ENCODE measurements around the gene CHIA. TPM values are rescaled to one million over a fixed set of nuclear protein-coding genes. Genes with fewer than 3 reads are reported as not detected.

The CHIA gene
- total RNA-seq, 1 donor = not detected

- Histone ChIP-seq H4K20me1 (ENCODE audit: insufficient read depth, low read length) (no peaks in the 10 kb centered on the region), H3K27me3 (ENCODE audit: insufficient read depth, low read length) (peaks cover 4% of the 10 kb centered on the region), H3K27ac (ENCODE audit: low read depth, low read length) (no peak overlapping the region), H3K79me2 (ENCODE audit: insufficient read depth, low read length) (no peaks in the 10 kb centered on the region), H3K4me2 (ENCODE audit: insufficient read depth, low read length) (peak overlapping the region; percentile 94), H2AFZ (ENCODE audit: low read length) (peak overlapping the region; percentile 98), H3K4me1 (ENCODE audit: insufficient read depth, low read length) (peaks cover 3% of the 10 kb centered on the region), H3K4me3 (ENCODE audit: insufficient read depth, low read length) (peak overlapping the region; percentile 75), H3K9me3 (ENCODE audit: low read depth, low read length) (no peaks in the 10 kb centered on the region), H3K36me3 (ENCODE audit: insufficient read depth, low read length) (no peaks in the 10 kb centered on the region)
- no peak for DNase-seq (ENCODE audit: insufficient read length, low spot score, missing footprints)
- TF ChIP-seq, protein P1, sequence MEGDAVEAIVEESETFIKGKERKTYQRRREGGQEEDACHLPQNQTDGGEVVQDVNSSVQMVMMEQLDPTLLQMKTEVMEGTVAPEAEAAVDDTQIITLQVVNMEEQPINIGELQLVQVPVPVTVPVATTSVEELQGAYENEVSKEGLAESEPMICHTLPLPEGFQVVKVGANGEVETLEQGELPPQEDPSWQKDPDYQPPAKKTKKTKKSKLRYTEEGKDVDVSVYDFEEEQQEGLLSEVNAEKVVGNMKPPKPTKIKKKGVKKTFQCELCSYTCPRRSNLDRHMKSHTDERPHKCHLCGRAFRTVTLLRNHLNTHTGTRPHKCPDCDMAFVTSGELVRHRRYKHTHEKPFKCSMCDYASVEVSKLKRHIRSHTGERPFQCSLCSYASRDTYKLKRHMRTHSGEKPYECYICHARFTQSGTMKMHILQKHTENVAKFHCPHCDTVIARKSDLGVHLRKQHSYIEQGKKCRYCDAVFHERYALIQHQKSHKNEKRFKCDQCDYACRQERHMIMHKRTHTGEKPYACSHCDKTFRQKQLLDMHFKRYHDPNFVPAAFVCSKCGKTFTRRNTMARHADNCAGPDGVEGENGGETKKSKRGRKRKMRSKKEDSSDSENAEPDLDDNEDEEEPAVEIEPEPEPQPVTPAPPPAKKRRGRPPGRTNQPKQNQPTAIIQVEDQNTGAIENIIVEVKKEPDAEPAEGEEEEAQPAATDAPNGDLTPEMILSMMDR (IDR thresholded peaks at IDR 0.05; ENCODE audit: extremely low read depth, low read depth, low read length) = no peak
These were observed 56.4 kb downstream of the CHIA start for GRCh38 chr1:111347026-111347425.

DNA sequence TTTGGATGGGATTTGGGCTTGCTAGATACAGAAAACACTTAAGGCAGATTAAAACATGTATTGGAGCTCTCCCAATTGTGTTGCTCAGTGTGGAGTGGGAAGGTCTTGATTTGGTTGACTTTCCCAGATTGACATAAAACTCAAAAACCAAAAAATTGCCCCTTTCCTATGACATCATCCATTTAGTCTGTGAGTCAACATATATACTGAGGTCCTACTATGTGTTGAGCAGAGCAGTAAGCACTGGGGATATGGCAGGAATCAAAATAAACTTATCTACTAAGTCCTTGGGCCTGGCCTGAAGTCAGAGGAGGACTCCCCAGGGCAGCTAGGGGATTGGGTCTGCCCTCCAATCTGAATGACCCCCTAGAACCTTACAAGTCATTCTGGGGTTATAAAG is 61.0 kb downstream of the CHIA start:
- no peak overlapping the region for H2AFZ ChIP-seq (ENCODE audit: low read length)
- no peak for DNase-seq (ENCODE audit: insufficient read length, low spot score, missing footprints)
- no peak overlapping the region for H3K27ac ChIP-seq (ENCODE audit: low read depth, low read length)
- no peaks in the 10 kb centered on the region for H3K79me2 ChIP-seq (ENCODE audit: insufficient read depth, low read length)
- H3K9me3 ChIP-seq (ENCODE audit: low read depth, low read length) = no peaks in the 10 kb centered on the region
- TF ChIP-seq, protein P1 (IDR thresholded peaks at IDR 0.05; ENCODE audit: extremely low read depth, low read depth, low read length) = no peak
- no peaks in the 10 kb centered on the region for H3K36me3 ChIP-seq (ENCODE audit: insufficient read depth, low read length)
- no peak overlapping the region for H3K4me3 ChIP-seq (ENCODE audit: insufficient read depth, low read length)
- peaks cover 3% of the 10 kb centered on the region for H3K27me3 ChIP-seq (ENCODE audit: insufficient read depth, low read length)
- H3K4me2 ChIP-seq (ENCODE audit: insufficient read depth, low read length) = no peak overlapping the region
- no peaks in the 10 kb centered on the region for H4K20me1 ChIP-seq (ENCODE audit: insufficient read depth, low read length)
- H3K4me1 ChIP-seq (ENCODE audit: insufficient read depth, low read length) = peaks cover under 1% of the 10 kb centered on the region

DNA sequence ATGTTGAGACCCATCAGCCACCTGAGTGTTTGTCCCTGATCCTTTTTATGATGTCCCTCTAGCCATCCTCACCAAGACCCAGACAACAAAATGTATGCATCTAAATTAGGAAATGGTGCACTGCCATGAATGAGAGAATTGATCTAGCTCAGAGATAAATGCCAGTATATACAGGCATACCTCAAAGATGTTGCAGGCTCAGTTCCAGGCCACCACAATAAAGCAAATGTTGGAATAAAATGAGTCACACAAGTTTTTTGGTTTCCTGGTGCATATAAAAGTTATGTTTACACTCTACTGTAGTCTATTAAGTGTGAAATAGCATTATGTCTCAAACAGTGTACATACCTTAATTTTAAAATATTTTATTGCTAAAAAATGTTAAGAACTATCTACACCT is 63.9 kb downstream of the CHIA start:
- H3K4me2 ChIP-seq (ENCODE audit: insufficient read depth, low read length) = no peak overlapping the region
- no peaks in the 10 kb centered on the region for H3K79me2 ChIP-seq (ENCODE audit: insufficient read depth, low read length)
- peaks cover 6% of the 10 kb centered on the region for H3K27me3 ChIP-seq (ENCODE audit: insufficient read depth, low read length)
- H2AFZ ChIP-seq (ENCODE audit: low read length) = no peak overlapping the region
- no peaks in the 10 kb centered on the region for H3K9me3 ChIP-seq (ENCODE audit: low read depth, low read length)
- TF ChIP-seq, protein P1 (IDR thresholded peaks at IDR 0.05; ENCODE audit: extremely low read depth, low read depth, low read length) = no peak
- H3K36me3 ChIP-seq (ENCODE audit: insufficient read depth, low read length) = no peaks in the 10 kb centered on the region
- no peaks in the 10 kb centered on the region for H4K20me1 ChIP-seq (ENCODE audit: insufficient read depth, low read length)
- H3K4me3 ChIP-seq (ENCODE audit: insufficient read depth, low read length) = no peak overlapping the region
- H3K4me1 ChIP-seq (ENCODE audit: insufficient read depth, low read length) = no peaks in the 10 kb centered on the region
- H3K27ac ChIP-seq (ENCODE audit: low read depth, low read length) = no peak overlapping the region
- no peak for DNase-seq (ENCODE audit: insufficient read length, low spot score, missing footprints)

GRCh38 chr1:111358964-111359363 is 68.3 kb downstream of the CHIA start:
- DNase-seq (ENCODE audit: insufficient read length, low spot score, missing footprints) = no peak
- Histone ChIP-seq H3K4me1 (ENCODE audit: insufficient read depth, low read length) (no peaks in the 10 kb centered on the region), H3K36me3 (ENCODE audit: insufficient read depth, low read length) (no peaks in the 10 kb centered on the region), H3K27me3 (ENCODE audit: insufficient read depth, low read length) (peaks cover 7% of the 10 kb centered on the region), H3K9me3 (ENCODE audit: low read depth, low read length) (no peaks in the 10 kb centered on the region), H3K4me3 (ENCODE audit: insufficient read depth, low read length) (no peak overlapping the region), H3K79me2 (ENCODE audit: insufficient read depth, low read length) (no peaks in the 10 kb centered on the region), H2AFZ (ENCODE audit: low read length) (no peak overlapping the region), H3K4me2 (ENCODE audit: insufficient read depth, low read length) (no peak overlapping the region), H3K27ac (ENCODE audit: low read depth, low read length) (no peak overlapping the region), H4K20me1 (ENCODE audit: insufficient read depth, low read length) (no peaks in the 10 kb centered on the region)
- TF ChIP-seq, protein P1 (IDR thresholded peaks at IDR 0.05; ENCODE audit: extremely low read depth, low read depth, low read length) = no peak

Measured in osteoblast (primary cell).